Stimulated activated CD8-positive, alpha-beta memory T cell treated with anti-CD3 and anti-CD28 coated beads, Interleukin-15, amount 100 ng/mL, for 48 hours (primary cell): Measurements from ENCODE around the gene CNNM3.
A peak's percentile ranks its signal among the peaks of the same experiment; 100 is the strongest.
"Not testable (repeated sequence)": the region's sequence is repeated elsewhere in the genome, so short reads cannot be mapped to it uniquely, and the experiment has no call there.

Source experiments
- DNase-seq, 2 donors: peaks; one replicate each; pipeline ENCODE4 v3.0.0-alpha.2; 2020; ENCODE audit warnings: low read depth in 2 of 2

Gene CNNM3

DNA sequence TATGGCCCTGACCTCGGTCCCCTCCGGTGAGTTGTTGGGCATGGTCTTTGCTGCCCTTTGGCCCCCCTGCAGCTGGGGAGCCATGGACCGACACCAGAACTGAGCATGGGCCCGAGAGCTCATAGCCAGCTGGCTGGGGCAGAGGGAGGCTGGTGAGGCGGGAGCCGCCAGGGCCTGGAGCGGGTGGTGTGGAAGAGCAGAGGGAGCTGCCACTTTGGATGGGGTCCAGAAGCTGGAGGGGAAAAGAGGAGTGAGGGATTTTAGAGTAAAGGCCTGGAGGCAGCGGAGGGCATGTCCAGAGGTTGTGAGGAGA lies 16.5 kb upstream of the CNNM3 start:
- DNase-seq = no peak

DNA sequence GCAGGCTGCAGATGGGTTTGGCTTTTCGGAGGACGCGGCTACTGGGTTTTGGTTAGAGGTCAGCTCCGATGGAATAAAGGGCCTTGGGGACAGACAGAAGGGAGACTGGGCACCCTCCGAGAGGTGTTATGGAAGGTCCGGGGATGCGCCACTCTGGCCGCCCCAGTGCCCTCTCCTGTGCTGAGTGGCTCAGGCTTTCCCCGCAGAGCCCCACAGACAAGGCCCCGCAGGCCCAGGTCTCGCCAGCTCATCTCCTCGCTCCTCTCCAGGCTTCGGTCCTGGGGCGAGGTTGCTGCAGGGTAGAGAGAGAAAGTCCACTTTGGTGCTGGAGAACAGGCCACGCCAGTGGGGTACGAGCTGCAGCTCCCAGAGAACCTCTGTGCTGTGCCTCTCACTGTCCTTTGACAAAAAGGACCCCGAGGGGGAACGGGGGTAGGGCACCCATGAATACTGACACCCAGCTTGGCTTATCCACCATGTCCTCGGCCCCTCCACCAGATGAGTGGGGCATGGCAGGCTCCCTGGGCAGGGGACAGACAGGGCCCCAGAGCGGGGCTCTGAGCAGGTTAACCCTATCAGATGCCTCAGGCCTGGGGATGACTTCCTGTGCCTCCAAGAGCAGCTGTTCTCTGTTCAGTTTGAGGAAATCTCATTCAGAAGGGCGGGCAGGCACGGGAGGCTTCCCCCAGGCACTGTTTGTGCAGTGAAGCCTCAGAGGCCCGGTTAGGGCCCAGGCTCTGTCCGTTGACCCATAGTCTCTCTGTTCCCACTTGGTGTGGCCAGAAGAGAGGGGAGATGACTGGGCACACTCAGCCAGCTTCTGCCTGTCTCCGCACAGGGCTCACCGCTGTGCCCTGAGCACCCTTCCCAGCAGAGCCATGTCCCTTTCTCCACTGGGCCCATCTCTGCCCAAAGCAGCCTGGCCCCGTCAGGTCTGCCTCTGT lies 15.7 kb upstream of the CNNM3 start:
- no peak for DNase-seq

DNA sequence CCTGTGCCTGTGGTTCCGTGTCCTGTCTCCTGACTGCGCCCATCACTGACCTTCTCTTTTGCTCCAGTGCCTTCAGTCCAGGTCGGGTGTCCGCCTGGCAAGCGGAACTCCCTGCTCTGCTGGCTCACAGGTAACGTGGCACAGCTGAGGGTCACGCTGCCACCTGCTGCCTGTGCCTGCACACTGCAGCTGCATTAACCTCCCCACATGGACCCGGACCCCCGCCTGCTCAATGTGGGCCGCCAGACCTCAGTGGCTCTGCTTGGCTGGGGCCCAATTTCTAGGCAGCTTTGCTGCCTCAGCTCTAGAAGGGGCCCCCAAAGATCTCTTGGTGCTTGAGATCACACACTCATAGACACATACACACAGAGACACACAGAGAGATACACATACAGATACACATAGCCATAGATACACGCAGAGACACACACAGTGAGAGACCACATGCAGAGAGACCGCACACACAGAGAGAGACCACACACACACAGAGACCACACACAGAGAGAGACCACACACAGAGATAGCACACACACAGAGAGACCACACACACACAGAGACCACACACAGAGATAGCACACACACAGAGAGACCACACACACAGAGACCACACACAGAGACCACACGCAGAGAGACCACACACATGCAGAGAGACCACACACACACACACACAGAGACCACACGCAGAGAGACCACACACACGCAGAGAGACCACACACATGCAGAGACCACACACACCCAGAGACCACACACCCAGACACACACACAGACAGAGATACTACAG lies 14.9 kb upstream of the CNNM3 start:
- peak; percentile 45 to 59 for DNase-seq

DNA sequence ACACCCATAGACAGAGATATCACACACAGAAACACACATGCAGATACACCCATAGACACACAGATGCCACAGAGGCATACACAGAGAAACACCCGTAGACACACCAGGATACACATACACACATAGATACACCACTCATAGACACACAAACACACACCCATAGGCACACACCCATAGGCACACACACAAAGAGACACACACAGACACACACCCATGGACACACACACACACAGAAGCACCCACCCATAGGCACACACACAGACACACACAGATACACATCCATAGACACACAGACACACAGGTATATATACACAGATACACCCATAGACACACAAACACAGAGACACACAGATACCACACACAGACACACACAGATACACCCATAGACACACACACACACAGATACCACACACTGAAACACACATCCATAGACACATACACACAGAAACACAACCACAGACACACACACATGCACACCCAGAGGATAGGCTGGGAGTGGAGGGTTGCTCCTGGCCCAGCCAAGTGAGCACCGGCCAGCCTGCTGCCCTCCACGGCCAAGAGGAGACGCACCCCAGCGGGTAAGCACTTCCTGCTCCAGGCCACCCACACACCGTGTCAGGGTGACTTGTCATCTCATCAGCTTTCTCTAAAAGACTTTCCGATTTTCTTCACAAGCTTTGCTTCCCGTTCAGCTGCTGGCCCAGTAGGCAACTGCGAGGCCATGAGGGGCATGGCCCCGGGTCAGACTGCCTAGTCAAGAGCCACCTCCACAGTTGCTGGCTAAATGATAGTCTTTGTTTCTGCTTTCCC lies 14.1 kb upstream of the CNNM3 start:
- no peak for DNase-seq

DNA sequence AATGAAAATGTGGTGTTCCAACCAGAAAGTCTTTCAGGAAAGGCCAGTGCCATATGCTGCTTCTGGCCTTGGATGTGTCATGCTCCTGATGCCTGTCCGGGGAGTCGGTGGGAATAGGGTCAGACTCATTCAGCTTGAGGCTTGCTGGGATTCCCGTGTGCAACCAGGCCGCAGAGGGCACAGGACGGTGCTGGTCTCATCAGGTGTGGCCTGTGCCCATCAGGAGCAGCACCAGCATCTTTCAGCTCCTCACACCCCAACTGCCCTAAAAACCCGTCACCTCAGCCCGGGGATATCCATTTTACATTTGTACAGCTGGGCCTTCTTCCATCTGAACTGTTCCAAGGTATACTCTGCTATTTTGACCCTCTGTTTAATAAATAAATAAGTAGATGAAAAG lies 13.3 kb upstream of the CNNM3 start:
- DNase-seq = no peak

DNA sequence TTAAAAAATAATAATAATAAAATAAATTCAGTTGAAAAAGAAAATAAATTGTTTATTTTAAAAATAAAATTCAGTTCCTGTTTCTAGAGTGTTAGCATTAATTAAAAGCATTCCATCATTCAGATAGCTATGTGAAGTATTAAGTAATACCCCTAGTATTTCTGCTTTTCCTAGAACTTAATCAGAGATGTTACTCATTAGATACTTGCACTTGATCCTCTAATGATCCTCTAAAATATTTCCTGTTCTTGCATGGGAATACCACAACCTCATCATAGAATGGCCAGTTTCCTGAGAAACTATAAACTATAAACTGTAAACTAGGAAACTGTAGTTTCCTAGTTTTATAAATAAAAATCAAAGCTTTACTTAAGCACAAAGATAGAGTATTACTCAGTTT lies 11.1 kb upstream of the CNNM3 start:
- no peak for DNase-seq

DNA sequence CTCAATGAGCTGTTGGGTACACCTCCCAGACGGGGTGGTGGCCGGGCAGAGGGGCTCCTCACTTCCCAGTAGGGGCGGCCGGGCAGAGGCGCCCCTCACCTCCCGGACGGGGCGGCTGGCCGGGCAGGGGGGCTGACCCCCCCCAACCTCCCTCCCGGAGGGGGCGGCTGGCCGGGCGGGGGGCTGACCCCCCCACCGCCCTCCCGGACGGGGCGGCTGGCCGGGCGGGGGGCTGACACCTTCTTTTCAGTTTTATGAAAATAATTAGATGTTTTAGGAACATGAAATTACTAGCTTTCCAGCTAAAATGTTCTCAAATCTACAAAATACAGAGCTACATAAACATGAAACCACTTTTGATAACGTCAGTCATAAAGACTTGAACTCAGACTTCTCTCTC lies 10.1 kb upstream of the CNNM3 start:
- not testable (repeated sequence) for DNase-seq

DNA sequence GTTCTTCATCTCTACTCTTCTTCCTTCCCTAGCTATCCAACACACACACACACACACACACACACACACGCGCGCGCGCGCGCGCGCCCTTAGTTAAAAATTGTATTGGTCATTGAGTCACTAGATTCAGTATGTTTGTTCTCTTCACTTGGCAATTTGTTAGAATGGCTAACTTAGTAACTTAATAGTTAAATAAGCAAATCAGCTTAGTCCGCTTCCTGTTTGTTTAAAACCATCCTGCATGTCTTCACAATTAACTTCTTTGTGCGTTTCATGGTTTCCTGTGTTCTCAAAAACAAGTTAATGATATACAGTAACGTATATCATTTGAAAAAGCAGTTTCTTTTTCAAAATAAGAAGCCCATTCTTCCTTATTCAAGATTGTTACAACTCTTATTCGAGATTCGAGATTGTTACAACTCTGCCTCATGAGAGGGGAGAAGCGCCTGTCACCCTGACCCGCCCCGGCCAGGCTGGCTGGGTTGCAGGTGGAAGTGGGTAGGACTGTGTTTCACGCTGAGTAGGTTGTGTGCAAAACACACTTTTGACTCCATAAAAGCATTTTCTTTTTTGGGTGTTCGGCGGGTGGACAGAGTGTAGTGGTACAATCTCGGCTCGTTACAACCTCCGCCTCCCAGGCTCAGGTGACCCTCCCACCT lies 9.5 kb upstream of the CNNM3 start:
- DNase-seq = no peak

DNA sequence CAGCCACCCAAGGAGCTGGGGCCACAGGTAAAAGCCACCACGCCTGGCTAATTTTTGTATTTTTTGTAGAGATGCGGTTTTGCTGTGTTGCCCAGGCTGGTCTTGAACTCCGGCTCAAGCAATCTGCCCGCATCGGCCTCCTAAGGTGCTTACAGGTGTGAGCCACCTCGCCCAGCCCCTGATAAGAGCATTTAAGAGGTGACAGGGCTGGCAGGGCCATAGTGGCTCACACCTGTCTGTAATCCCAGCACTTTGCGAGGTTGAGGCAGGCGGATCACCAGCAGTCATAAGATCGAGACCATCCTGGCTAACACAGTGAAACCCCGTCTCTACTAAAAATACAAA lies 9.0 kb upstream of the CNNM3 start:
- DNase-seq = no peak

DNA sequence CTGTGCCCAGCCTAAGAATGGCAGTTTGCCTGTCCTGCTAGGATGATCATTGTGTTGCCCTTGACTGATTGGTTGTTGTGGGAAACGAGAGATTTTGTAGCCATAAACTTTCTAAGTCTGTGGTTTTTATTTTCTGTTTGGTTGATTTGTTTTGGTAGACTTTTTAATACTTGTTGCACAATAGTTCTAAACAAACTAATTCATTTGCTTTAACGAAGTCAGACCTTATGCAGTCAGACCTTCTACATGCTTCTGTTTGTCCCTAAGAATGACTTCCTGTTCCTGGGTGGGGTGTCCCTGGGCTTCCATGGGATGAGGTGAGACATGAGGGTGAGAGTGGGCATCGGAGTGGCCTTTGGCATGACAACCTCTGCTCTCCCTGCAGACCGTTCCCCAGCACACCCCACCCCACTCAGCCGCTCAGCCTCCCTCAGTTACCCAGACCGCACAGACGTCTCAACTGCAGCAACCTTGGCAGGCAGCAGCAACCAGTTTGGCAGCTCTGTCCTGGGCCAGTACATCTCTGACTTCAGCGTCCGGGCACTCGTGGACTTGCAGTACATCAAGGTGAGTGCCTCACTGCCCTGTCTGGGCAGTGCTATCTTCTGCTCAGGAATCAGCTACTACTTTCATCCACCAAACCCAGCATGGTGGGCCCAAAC lies 7.8 kb upstream of the CNNM3 start:
- no peak for DNase-seq

DNA sequence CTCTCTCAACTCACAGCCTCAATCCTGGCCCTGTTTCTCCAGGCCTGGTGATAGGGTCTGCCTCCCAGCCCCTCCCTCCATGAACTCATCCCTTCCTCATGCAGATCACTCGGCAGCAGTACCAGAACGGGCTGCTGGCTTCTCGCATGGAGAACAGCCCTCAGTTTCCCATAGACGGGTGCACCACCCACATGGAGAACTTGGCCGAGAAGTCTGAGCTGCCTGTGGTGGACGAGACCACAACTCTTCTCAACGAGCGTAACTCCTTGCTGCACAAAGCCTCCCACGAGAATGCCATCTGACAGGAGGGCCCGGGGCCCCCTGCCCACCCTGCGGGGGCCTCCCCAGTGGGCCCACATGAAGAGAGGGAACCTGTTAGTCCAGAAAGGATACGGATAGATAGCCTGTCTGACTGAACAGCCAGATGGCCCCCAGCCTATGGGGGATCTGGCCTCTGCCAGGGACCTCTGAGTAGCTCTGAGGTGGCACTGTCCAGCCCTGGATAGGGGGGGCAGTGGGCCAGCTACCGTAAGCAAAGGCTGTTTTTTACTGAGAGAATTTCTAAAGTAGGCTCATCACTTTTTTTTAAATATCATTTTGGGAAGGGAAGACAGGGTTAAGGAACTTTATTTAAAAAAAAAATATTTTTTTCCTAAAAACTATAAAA lies 6.7 kb upstream of the CNNM3 start:
- no peak for DNase-seq

DNA sequence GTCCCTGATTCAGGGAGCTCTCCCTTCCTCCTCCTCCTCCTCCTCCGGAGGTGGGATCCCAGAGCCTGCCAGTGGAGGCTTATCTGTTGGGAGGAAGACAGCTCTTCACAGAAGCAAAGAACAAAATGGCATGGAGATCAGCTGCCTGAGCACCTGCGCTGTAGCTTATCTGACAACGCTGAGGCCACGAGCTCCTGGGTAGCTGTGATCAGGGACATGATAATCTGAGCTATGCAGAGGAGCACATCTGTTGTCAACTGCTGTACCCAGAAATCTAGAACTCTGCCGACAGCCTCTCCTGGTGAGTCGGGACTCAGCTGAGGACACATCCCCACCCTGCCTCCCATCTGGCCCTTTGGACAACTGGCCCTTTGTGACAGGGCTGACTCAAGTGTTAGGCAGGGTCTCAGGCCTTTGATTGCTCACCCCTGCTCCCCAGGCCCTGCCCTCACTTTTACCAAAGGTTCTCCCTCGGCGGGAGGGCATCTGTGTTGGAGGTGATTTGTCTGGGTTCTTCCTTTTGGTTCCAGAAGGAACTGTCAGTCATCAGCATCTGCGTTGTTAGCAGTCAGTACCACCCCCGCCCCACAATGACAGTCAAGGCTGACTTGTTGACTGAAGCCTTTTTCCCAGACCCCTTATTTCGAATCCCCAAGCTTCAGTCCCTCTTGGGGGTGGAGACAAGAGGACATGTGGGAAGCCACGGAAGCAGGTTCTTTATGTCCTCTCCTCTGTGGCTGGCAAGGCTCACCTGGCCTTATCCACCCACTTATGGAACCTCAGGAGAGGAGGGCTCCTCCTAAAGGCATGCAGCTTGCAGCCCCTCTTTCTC lies 5.9 kb upstream of the CNNM3 start:
- no peak for DNase-seq

DNA sequence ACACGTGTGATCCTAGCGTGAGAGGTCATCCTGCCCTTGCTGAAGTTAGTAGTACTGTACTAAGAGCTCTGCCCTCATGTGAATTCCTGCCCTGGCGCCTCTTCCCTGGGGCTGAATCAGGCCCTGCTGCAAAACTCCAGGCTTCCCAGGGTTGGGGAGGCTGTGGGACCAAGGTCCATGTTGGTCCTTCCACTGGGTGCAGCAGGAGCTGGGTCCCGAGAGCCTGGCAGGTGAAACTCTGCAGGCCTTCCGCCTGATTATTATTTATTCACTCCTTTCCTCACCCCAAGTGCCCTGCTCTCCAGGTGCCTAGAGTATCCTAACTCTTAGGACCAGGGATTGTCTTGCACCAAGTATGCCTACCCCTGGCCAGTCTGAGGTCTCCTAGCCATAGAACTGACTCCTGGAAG lies 5.3 kb upstream of the CNNM3 start:
- DNase-seq = no peak

DNA sequence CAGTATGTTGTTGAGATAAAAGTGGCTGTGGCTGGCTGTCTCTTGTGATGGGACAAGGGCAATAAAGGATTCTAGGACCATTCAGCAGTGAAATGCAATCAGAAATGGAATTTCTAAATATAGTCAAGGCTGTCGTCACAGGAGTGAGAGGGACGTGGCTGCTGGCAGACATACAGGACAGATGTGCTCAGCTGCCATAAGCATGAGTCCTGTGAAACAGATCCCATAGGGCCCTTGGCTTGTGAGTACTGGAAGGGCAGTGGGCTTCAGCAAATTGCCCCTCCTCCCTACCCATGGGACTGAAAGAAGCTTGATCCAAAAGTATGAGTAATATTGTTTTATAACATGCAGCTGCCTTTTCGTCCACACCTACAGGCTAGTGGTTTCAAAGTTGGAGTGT lies 4.2 kb upstream of the CNNM3 start:
- no peak for DNase-seq

DNA sequence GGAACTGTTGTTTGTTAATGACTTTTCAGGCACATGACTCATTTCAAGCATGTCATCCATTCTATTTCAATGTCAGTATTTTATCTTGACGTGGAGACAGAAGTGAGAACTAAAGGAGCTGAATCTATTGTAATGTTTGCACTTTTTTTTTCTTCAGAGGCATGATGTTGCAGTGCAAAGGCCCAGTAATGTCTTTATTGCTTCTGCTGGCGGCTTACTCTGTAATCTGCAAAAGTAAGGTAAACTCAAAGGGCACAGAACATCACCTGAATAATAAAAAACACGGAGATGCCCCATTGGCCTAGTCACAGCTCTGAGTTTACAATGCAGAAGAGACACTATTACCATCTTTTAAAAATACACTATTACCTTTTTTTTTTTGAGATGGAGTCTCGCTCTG lies 2.4 kb upstream of the CNNM3 start:
- DNase-seq = no peak

DNA sequence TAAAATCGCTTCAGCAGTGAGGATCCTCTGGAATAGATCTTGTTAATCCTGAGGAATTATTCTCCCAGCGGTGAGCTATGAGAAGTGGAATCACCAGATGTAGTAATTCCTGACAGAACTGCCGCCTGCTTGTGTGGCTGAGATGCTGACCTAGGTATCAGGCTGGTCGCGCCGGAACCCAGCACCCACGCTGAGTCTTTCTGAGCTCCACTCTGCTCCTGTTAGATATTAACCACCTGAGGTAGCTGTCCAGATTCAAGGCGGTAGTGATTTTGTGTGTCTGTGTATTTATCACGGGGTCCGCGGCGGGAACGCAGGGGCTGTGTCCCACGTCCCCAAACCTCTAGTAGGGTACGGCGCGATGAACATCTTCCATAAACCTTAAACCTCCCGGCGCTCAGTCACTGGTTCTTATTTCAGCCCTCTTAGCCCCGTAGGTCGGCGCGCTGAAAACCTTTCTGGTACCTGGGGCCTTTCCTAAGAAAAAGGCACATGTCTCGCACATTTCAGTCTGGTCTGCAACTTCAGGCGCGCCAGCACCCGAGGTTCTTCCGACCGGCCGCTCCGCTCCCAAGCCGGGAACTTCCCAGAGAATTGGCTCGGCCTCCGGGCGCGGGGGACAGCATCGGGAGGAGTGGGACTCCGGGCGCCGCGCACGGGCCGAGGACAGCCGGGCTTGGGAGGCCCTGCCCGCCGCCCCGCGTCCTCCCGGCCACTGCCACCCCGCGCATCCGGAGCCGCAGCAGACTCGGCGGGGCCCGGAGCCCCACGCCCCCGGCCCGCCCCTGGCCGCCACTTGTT lies 542 bp upstream of the CNNM3 start:
- DNase-seq = no peak

DNA sequence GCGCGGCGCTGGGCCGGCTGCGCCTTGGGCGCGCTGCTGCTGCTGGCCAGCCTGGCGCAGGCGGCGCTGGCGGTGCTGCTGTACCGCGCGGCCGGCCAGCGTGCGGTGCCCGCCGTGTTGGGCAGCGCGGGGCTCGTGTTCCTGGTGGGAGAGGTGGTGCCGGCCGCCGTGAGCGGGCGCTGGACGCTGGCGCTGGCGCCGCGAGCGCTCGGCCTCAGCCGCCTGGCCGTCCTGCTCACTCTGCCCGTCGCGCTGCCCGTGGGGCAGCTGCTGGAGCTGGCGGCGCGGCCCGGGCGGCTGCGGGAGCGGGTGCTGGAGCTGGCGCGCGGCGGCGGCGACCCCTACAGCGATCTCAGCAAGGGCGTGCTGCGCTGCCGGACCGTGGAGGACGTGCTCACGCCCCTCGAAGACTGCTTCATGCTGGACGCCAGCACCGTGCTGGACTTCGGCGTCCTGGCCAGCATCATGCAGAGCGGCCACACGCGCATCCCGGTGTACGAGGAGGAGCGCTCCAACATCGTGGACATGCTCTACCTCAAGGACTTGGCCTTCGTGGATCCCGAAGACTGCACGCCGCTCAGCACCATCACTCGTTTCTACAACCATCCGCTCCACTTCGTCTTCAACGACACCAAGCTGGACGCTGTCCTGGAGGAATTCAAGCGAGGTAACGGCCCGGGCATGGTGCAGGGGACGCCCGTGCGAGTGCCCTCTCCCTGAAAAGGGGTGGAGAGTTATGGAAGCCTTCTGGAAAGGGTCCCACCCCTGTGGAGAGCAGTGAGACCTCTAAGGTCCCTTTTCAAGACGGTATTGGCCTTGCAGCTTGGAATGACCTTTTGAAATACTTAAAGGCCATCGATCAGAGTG lies 1.0 kb downstream of the CNNM3 start:
- DNase-seq = no peak

DNA sequence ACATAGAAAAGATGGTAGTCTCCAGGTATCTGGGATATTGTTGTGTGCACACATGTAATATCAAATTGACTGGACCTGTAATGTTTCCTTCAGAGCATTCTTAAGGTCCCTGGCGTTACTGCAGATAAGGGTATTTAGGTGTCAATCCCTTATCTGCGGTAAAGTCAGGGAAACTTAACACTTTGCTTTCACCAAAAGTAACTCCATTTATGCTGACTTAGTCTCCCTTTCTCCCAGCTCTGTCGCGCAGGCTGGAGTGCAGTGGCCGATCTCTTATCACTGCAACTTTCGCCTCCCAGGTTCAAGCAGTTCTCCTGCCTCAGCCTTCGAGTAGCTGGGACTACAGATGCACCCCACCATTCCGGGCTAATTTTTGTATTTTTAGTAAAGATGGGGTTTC lies 1.8 kb downstream of the CNNM3 start:
- DNase-seq = no peak
